Fibroblast of lung (primary cell): ENCODE measurements around the gene ARSJ.

ENCODE experiments used
- CTCF ChIP-seq, 2 donors: IDR thresholded peaks in 1 of 2; conservative IDR thresholded peaks in 1 of 2; 1 replicate in 1 of 2; 2 replicates in 1 of 2; pipeline ENCODE4 v1.5.1; 2011 to 2012; ENCODE audit warnings: low read length in 2 of 2, control low read depth in 1 of 2, inconsistent platforms in 1 of 2, low read depth in 1 of 2, mild to moderate bottlenecking in 1 of 2
- EZH2 ChIP-seq: IDR thresholded peaks from 2 replicates; pipeline ENCODE4 v1.5.1; 2012; ENCODE audit warnings: low read length, control low read depth, mild to moderate bottlenecking; ENCODE audit errors: missing control alignments

- TF ChIP-seq CTCF (conservative IDR thresholded peaks at IDR 0.05 in 1 of 2, IDR thresholded peaks at IDR 0.05 in 1 of 2; ENCODE audit: low read depth in 1 of 2, low read length in 2 of 2) (no peak), EZH2 (no peak)
These were observed 37.6 kb downstream of the ARSJ start for GRCh38 chr4:113941836-113942235.
